IMR-90 (cell line): Measurements from ENCODE around the gene AIFM2. TPM values are rescaled to one million over a fixed set of nuclear protein-coding genes. Genes with fewer than 3 reads are reported as not detected.

Experiments used
- ATAC-seq: fragments of 200-7000 bp; cut with Tn5 transposase; 2 replicates; pipeline ENCODE4 v1.9.1; 2020; ENCODE audit warnings: low read depth, mild to moderate bottlenecking, moderate library complexity
- BruUV-seq: library from RNA; stranded (reverse); fragments of 400-500 nt; replicated peaks from 2 replicates; lab custom pipeline; 2021; lab: Mats Ljungman, UMichigan
- CTCF ChIA-PET: fragments of 300-600 bp; formaldehyde crosslinking; extraction: SDS; loops from one replicate; lab custom pipeline; 2021; ENCODE audit warnings: antibody characterized with exemption; lab: Yijun Ruan, JAX
- POLR2A ChIA-PET: fragments of 300-600 bp; sonication (Branson Sonifier 250); formaldehyde crosslinking; loops from one replicate; lab custom pipeline; 2022; ENCODE audit warnings: antibody characterized with exemption; ENCODE audit not compliant: unreplicated experiment; lab: Charles Lee
- DNase-seq: peaks from one replicate; pipeline ENCODE4 v3.0.0; 2013
- H2AFZ ChIP-seq: replicated peaks from 2 replicates; pipeline ENCODE3; 2013; ENCODE audit warnings: low read length, mild to moderate bottlenecking; ENCODE audit not compliant: poor library complexity
- H2AK5ac ChIP-seq: 2 replicates; pipeline ENCODE4 v1.6.1; 2013; ENCODE audit warnings: low read depth, low read length, inconsistent platforms
- H2AK9ac ChIP-seq: replicated peaks from 2 replicates; pipeline ENCODE3; 2013; ENCODE audit warnings: mild to moderate bottlenecking, low read depth, low read length, moderate library complexity; ENCODE audit not compliant: poor library complexity
- H2BK120ac ChIP-seq: 2 replicates; pipeline ENCODE4 v1.6.1; 2013; ENCODE audit warnings: low read depth, low read length, inconsistent platforms
- H2BK15ac ChIP-seq: 3 replicates; pipeline ENCODE4 v1.6.1; 2013; ENCODE audit warnings: low read depth, low read length, inconsistent platforms
- H2BK20ac ChIP-seq: 2 replicates; pipeline ENCODE4 v1.6.1; 2013; ENCODE audit warnings: low read depth, mild to moderate bottlenecking, inconsistent platforms, low read length, moderate library complexity
- H2BK5ac ChIP-seq: 2 replicates; pipeline ENCODE4 v1.6.1; 2013; ENCODE audit warnings: mild to moderate bottlenecking, low read depth, low read length, inconsistent platforms; ENCODE audit not compliant: poor library complexity, severe bottlenecking
- H3K14ac ChIP-seq: replicated peaks from 2 replicates; pipeline ENCODE4 v1.6.1; 2013; ENCODE audit warnings: low read depth, low read length, inconsistent platforms
- H3K18ac ChIP-seq: 2 replicates; pipeline ENCODE4 v1.6.1; 2013; ENCODE audit warnings: low read depth, low read length, control low read depth
- H3K23ac ChIP-seq: 2 replicates; pipeline ENCODE4 v1.6.1; 2013; ENCODE audit warnings: low read depth, low read length, inconsistent platforms
- H3K27ac ChIP-seq: 2 replicates; pipeline ENCODE4 v1.5.1; 2013; ENCODE audit warnings: mild to moderate bottlenecking, control low read depth, low read length; ENCODE audit not compliant: insufficient read depth
- H3K27me3 ChIP-seq: 2 replicates; pipeline ENCODE4 v1.6.1; 2013; ENCODE audit warnings: low read length; ENCODE audit not compliant: control insufficient read depth, insufficient read depth
- H3K36me3 ChIP-seq: 2 replicates; pipeline ENCODE4 v1.6.1; 2013; ENCODE audit warnings: low read length, mixed read lengths; ENCODE audit not compliant: control insufficient read depth, insufficient read depth
- H3K4ac ChIP-seq: 2 replicates; pipeline ENCODE4 v1.6.1; 2013; ENCODE audit warnings: low read depth, low read length, inconsistent platforms
- H3K4me1 ChIP-seq: 2 replicates; pipeline ENCODE4 v1.6.1; 2013; ENCODE audit warnings: low read length, mixed read lengths; ENCODE audit not compliant: control insufficient read depth, insufficient read depth
- H3K4me2 ChIP-seq: 2 replicates; pipeline ENCODE4 v1.6.1; 2013; ENCODE audit warnings: low read depth, mild to moderate bottlenecking, control low read depth, low read length, moderate library complexity
- H3K4me3 ChIP-seq: 2 replicates; pipeline ENCODE4 v1.5.1; 2013; ENCODE audit warnings: low read depth, mild to moderate bottlenecking, control low read depth, low read length, moderate library complexity; ENCODE audit not compliant: insufficient read depth
- H3K56ac ChIP-seq: 2 replicates; pipeline ENCODE4 v1.6.1; 2013; ENCODE audit warnings: low read length, inconsistent platforms; ENCODE audit not compliant: insufficient read depth; ENCODE audit errors: extremely low read depth
- H3K79me1 ChIP-seq, 2 experiments: 2 replicates each; pipeline ENCODE4 v1.6.1; 2013; ENCODE audit warnings: low read length in 2 of 2, inconsistent platforms in 1 of 2, low read depth in 1 of 2
- H3K9ac ChIP-seq: 2 replicates; pipeline ENCODE4 v1.6.1; 2013; ENCODE audit warnings: low read depth, low read length, control low read depth
- H3K9me1 ChIP-seq: 2 replicates; pipeline ENCODE4 v1.6.1; 2013; ENCODE audit warnings: low read length, inconsistent platforms; ENCODE audit not compliant: insufficient read depth
- H3K9me3 ChIP-seq: 2 replicates; pipeline ENCODE4 v1.6.1; 2013; ENCODE audit warnings: low read length; ENCODE audit not compliant: control insufficient read depth, insufficient read depth
- H4K20me1 ChIP-seq: 2 replicates; pipeline ENCODE4 v1.6.1; 2013; ENCODE audit warnings: low read length, inconsistent platforms; ENCODE audit not compliant: insufficient read depth
- H4K5ac ChIP-seq: 2 replicates; pipeline ENCODE4 v1.6.1; 2013; ENCODE audit warnings: mild to moderate bottlenecking, low read depth, low read length, control low read depth
- H4K8ac ChIP-seq, 2 experiments: 2 replicates each; pipeline ENCODE4 v1.6.1; 2013; ENCODE audit warnings: low read depth in 2 of 2, low read length in 2 of 2, control low read depth in 1 of 2, inconsistent platforms in 1 of 2
- H4K91ac ChIP-seq: 2 replicates; pipeline ENCODE4 v1.6.1; 2013; ENCODE audit warnings: low read depth, low read length, inconsistent platforms; ENCODE audit not compliant: insufficient read depth
- CEBPB ChIP-seq: IDR thresholded peaks from 2 replicates; pipeline ENCODE4 v1.6.1; 2012; ENCODE audit warnings: low read depth, low read length, improper control_type of control experiment
- CTCF ChIP-seq: conservative IDR thresholded peaks from 2 replicates; pipeline ENCODE4 v1.5.1; 2012; ENCODE audit warnings: mild to moderate bottlenecking, low read depth, low read length, improper control_type of control experiment
- MAFK ChIP-seq: IDR thresholded peaks from 2 replicates; pipeline ENCODE4 v1.6.1; 2012; ENCODE audit warnings: low read depth, low read length, improper control_type of control experiment
- MXI1 ChIP-seq: IDR thresholded peaks from 2 replicates; pipeline ENCODE4 v1.6.1; 2012; ENCODE audit warnings: low read depth, mild to moderate bottlenecking, low read length, moderate library complexity, borderline replicate concordance
- NFE2L2 ChIP-seq: fragments of 150-350 bp; IDR thresholded peaks from 2 replicates; pipeline ENCODE4 v1.6.1; 2016; ENCODE audit warnings: low read depth, mild to moderate bottlenecking, low read length
- POLR2A ChIP-seq: IDR thresholded peaks from 2 replicates; pipeline ENCODE4 v1.6.1; 2012; ENCODE audit warnings: mild to moderate bottlenecking, low read depth, low read length
- RCOR1 ChIP-seq: IDR thresholded peaks from 2 replicates; pipeline ENCODE4 v1.6.1; 2012; ENCODE audit warnings: mild to moderate bottlenecking, low read length, improper control_type of control experiment; ENCODE audit not compliant: insufficient replicate concordance
- RFX5 ChIP-seq: IDR thresholded peaks from 2 replicates; pipeline ENCODE4 v1.8.0; 2012; ENCODE audit warnings: low read depth, mild to moderate bottlenecking, low read length, moderate library complexity
- WGBS, 2 experiments: methylation state at CpG; one replicate each; pipeline versions ENCODE4 v1.1.5 to v1.1.7; 2013; ENCODE audit warnings: missing lambda C conversion rate in 2 of 2; ENCODE audit not compliant: insufficient read length in 1 of 2; ENCODE audit errors: extremely low coverage in 2 of 2; 5-methylcytosine and 5-hydroxymethylcytosine counted together
- dilution Hi-C: fragments of 300-500 bp; cut with HindIII; formaldehyde crosslinking; loops from one replicate; pipeline ENCODE4 v1.14.3; 2018; ENCODE audit warnings: low sequenced_read_pairs; ENCODE audit not compliant: unreplicated experiment
- in situ Hi-C: fragments of 300-500 bp; cut with MboI; formaldehyde crosslinking; loops from 3 replicates; pipeline ENCODE4 v1.14.3; 2019; ENCODE audit warnings: low sequenced_read_pairs, inconsistent platforms, mixed read lengths
- intact Hi-C: fragments of 100-400 bp; cut with micrococcal nuclease; formaldehyde crosslinking; loops from 2 replicates; pipeline ENCODE4 v1.10.0; 2022
- polyA plus RNA-seq, 3 experiments: library from polyadenylated mRNA; depleted of rRNA; stranded (reverse); fragments of >200 nt; gene quantifications; 2 replicates each; pipeline ENCODE4 v1.2.3, GENCODE V29; 2012; ENCODE audit warnings: low replicate concordance in 1 of 3
- total RNA-seq: library from RNA; depleted of rRNA; stranded (reverse); fragments of >200 nt; gene quantifications from 2 replicates; pipeline ENCODE4 v1.2.3, GENCODE V29; 2012
- TF ChIP-seq, protein P1 (sequence below): fragments of 150-350 bp; IDR thresholded peaks from 2 replicates; pipeline ENCODE4 v1.6.1; 2017; ENCODE audit warnings: mild to moderate bottlenecking, antibody characterized with exemption, low read length, low read depth
- TF ChIP-seq, protein P2 (sequence below): fragments of 150-350 bp; IDR thresholded peaks from 2 replicates; pipeline ENCODE4 v1.6.1; 2016; ENCODE audit warnings: low read depth, mild to moderate bottlenecking, low read length, moderate library complexity, borderline replicate concordance

Gene AIFM2
- total and polyA plus RNA-seq, 2 of the 4 experiments (the other 2 are of a cell fraction): 2.0 to 4.6 TPM

GRCh38 chr10:70092389-70092718, 40.3 kb downstream of the AIFM2 start:
- H3K9me3 ChIP-seq: no peaks in the 10 kb centered on the region
- H3K36me3 ChIP-seq: peaks cover 29% of the 10 kb centered on the region
- no peak overlapping the region for H3K4me2 ChIP-seq
- no peak overlapping the region for H3K18ac ChIP-seq
- POLR2A ChIA-PET: no interaction called here
- H3K79me1 ChIP-seq: no peaks in the 10 kb centered on the region
- no peak overlapping the region for H4K8ac ChIP-seq
- no peaks in the 10 kb centered on the region for H4K20me1 ChIP-seq
- no peak overlapping the region for H2AK9ac ChIP-seq
- no peak overlapping the region for H4K5ac ChIP-seq
- H2BK15ac ChIP-seq: no peak overlapping the region
- no peaks in the 10 kb centered on the region for H3K4me1 ChIP-seq
- no peak overlapping the region for H3K27ac ChIP-seq
- intact Hi-C loops: no loop called here
- no peak for ATAC-seq
- no peak overlapping the region for H4K91ac ChIP-seq
- H3K27me3 ChIP-seq: no peaks in the 10 kb centered on the region
- CTCF ChIA-PET: interaction anchor here (1.7 kb wide), 1 partner anchor 11 kb away, joined by 6 read pairs; no protein-coding TSS in a partner anchor
- H2BK120ac ChIP-seq: no peak overlapping the region
- TF ChIP-seq MAFK: no peak
- no peak for TF ChIP-seq RCOR1
- TF ChIP-seq, protein P1, sequence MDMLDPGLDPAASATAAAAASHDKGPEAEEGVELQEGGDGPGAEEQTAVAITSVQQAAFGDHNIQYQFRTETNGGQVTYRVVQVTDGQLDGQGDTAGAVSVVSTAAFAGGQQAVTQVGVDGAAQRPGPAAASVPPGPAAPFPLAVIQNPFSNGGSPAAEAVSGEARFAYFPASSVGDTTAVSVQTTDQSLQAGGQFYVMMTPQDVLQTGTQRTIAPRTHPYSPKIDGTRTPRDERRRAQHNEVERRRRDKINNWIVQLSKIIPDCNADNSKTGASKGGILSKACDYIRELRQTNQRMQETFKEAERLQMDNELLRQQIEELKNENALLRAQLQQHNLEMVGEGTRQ: no peak
- TF ChIP-seq, protein P2, sequence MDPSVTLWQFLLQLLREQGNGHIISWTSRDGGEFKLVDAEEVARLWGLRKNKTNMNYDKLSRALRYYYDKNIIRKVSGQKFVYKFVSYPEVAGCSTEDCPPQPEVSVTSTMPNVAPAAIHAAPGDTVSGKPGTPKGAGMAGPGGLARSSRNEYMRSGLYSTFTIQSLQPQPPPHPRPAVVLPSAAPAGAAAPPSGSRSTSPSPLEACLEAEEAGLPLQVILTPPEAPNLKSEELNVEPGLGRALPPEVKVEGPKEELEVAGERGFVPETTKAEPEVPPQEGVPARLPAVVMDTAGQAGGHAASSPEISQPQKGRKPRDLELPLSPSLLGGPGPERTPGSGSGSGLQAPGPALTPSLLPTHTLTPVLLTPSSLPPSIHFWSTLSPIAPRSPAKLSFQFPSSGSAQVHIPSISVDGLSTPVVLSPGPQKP: no peak
- TF ChIP-seq CTCF: no peak
- no peak for TF ChIP-seq NFE2L2
- TF ChIP-seq RFX5: no peak
- TF ChIP-seq POLR2A: no peak
- TF ChIP-seq CEBPB: no peak
- TF ChIP-seq MXI1: no peak
- dilution Hi-C loops: no loop called here
- no peak overlapping the region for H2AFZ ChIP-seq
- H3K9me1 ChIP-seq: peaks cover 2% of the 10 kb centered on the region; the same call in 1 of the 2 replicates
- WGBS, 2 experiments: 100% methylated on average over 1 of the region's 7 CpGs; no CpG with 5 or more reads in 1 of the 2 experiments
- no peak overlapping the region for H2AK5ac ChIP-seq
- H3K4me3 ChIP-seq: no peak overlapping the region
- no peak overlapping the region for H3K9ac ChIP-seq
- no peak overlapping the region for H2BK5ac ChIP-seq
- no peak overlapping the region for H2BK20ac ChIP-seq
- DNase-seq: no peak
- no peak overlapping the region for H3K23ac ChIP-seq
- no TSS peak for BruUV-seq
- in situ Hi-C loops: no loop called here
- no peak overlapping the region for H3K4ac ChIP-seq
- no peak overlapping the region for H3K56ac ChIP-seq
- no peak overlapping the region for H3K14ac ChIP-seq
